Stimulated activated CD8-positive, alpha-beta memory T cell treated with anti-CD3 and anti-CD28 coated beads, Interleukin-15, amount 100 ng/mL, for 1 hour (primary cell): ENCODE measurements around the gene AP3S1.

Experiments
- DNase-seq: peaks from one replicate; pipeline ENCODE4 v3.0.0-alpha.2; 2020; ENCODE audit warnings: low read depth

The AP3S1 gene

GRCh38 chr5:115940080-115940810 is 98.5 kb downstream of the AP3S1 start:
- DNase-seq, result no peak

- DNase-seq, result no peak
These were observed 99.4 kb downstream of the AP3S1 start for GRCh38 chr5:115941051-115941675.

- no peak for DNase-seq
These were observed 102.8 kb downstream of the AP3S1 start for GRCh38 chr5:115944501-115944900.

- DNase-seq, result no peak
These were observed 104.9 kb downstream of the AP3S1 start for GRCh38 chr5:115946655-115947054.

GRCh38 chr5:115947260-115947659 is 105.5 kb downstream of the AP3S1 start:
- DNase-seq, result no peak

DNA sequence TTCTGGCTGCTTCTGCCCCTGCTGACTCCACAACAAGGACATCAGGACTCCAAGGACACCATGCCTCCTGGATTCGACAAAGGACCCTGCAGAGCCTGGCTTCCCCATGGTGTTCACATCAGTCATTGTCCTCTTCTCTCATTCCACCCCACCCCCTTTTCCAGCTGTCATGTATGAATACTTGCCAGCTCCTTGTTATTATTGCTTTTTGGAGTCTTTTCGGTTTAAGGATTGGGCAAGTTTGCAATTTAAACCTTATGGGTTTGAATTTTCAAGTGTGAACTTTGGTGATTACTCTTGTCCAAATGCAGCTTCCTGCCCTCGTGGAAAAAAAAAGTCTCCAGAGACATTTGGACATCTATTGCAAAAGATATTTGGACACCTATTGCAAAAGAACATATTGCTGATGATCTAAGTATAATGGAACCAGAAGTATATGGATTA is 106.4 kb downstream of the AP3S1 start:
- no peak for DNase-seq

GRCh38 chr5:115949096-115949495 is 107.4 kb downstream of the AP3S1 start:
- no peak for DNase-seq

GRCh38 chr5:115952588-115952987 is 110.9 kb downstream of the AP3S1 start:
- DNase-seq, result no peak

- no peak for DNase-seq
These were observed 112.4 kb downstream of the AP3S1 start for GRCh38 chr5:115954144-115954543.

DNA sequence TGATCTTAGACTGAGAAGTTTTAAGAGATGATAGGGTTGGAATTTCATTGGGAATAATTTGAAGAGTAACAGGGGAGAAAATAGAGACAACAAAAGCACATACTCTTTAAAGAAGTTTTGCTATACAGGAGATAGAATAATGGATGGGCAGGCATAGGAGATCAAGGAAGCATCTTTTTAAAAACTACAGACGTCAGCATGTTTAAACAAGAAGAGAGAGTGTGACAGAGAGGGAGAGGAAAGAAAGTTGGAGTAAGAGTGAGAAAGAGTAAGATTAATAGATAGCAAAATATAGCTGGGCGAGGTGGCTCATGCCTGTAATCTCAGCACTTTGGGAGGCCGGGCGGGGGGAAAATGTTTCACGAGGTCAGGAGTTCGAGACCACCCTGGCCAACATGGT is 115.2 kb downstream of the AP3S1 start:
- DNase-seq, result no peak

GRCh38 chr5:115961381-115962238 is 119.9 kb downstream of the AP3S1 start:
- no peak for DNase-seq

DNA sequence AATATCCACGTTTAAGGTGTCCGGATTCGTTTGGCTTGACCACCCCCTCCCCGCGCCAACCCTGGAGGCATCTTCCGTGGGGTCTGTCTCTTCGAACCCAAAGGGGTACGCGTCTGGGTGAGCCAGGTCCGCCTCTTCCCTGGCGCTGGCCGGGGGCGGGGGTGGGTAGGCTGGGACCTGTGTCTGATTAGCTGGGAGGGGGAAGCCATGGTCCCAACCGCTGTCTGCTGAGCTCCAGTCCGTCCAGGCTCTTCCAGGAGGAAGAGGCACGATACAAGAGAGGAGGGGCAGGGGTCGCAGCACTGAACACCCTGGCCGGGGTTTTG is 120.5 kb downstream of the AP3S1 start, which contains the start of gene LVRN:
Gene LVRN (plus strand): TSS at position 237 of the 326 bp plus-strand sequence. CDS start 143 bp downstream, outside the sequence.
- DNase-seq, result no peak

GRCh38 chr5:115962565-115963402 is 121.0 kb downstream of the AP3S1 start:
- DNase-seq, result no peak

GRCh38 chr5:115963566-115963965 is 121.8 kb downstream of the AP3S1 start:
- no peak for DNase-seq
